SK-N-MC (cell line): ENCODE results near the gene ETV3.

Source experiments
- EZH2 ChIP-seq: fragments of 200-600 bp; sonication (generic); IDR thresholded peaks from one replicate; pipeline ENCODE4 v1.6.1; 2017; ENCODE audit warnings: antibody characterized with exemption
- FOXP2 ChIP-seq: optimal IDR thresholded peaks from 2 replicates; pipeline ENCODE3; 2011; ENCODE audit warnings: mild to moderate bottlenecking, moderate library complexity; ENCODE audit not compliant: insufficient read depth; ENCODE audit errors: extremely low read length, control extremely low read depth
- POLR2AphosphoS5 ChIP-seq: IDR thresholded peaks from 2 replicates; pipeline ENCODE4 v1.6.1; 2012; ENCODE audit warnings: mild to moderate bottlenecking, low read depth, low read length, borderline replicate concordance

DNA sequence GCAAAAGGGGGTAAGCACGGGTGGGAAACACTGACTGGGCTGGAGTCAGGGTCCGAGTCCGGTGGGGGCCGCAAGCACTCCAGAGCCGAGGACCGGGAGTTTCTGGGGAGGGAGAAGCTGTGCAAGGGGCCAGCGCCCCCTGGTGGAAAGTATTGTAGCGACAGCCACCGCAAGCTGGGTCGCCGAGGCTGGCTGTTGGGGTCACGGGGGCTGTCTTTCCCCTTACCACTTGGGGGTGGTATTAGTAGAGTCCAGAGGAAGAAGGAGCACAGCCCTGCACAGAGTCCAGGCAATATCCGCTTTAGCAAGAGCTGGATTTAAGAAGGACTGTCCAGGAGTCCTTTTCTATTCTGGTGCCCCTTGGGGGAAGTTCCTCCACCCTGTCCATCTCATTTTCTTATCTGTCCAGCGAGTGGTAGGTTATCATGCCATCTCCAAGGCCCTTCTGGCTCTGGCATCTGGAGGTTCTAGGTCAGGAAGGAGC lies 17.9 kb upstream of the ETV3 start:
- TF ChIP-seq POLR2AphosphoS5, result no peak
- TF ChIP-seq EZH2, result no peak
- TF ChIP-seq FOXP2, result no peak
